ENCODE results near the gene CLHC1.

The CLHC1 gene

GRCh38 chr2:55139305-55139704 is 92.8 kb downstream of the CLHC1 start:
- Histone ChIP-seq H3K9me2 (replicated peaks; ENCODE audit: insufficient read depth, low read length) (no peaks in the 10 kb centered on the region), H4K20me1 (ENCODE audit: insufficient read depth, low read length) (no peaks in the 10 kb centered on the region), H3K4me1 (ENCODE audit: low read length) (peaks cover 2% of the 10 kb centered on the region), H2AFZ (ENCODE audit: low read length) (no peak overlapping the region), H3K36me3 (replicated peaks; ENCODE audit: insufficient read depth, low read length) (no peaks in the 10 kb centered on the region), H3K79me2 (ENCODE audit: low read length) (no peaks in the 10 kb centered on the region), H3K27me3 (replicated peaks; ENCODE audit: insufficient read depth, low read length) (no peaks in the 10 kb centered on the region), H3K4me3 (ENCODE audit: low read length) (no peak overlapping the region), H3K27ac (ENCODE audit: low read length) (no peak overlapping the region), H3F3A (ENCODE audit: insufficient read depth, low read length) (no peaks in the 10 kb centered on the region), H3K4me2 (ENCODE audit: low read depth, low read length) (no peak overlapping the region), H3K9ac (ENCODE audit: low read length) (no peak overlapping the region), H3K9me3 (replicated peaks; ENCODE audit: insufficient read depth, low read length) (no peaks in the 10 kb centered on the region)
- TF ChIP-seq EZH2phosphoT487 (IDR thresholded peaks at IDR 0.05; ENCODE audit: low read length) (no peak), EZH2 (optimal IDR thresholded peaks at IDR 0.05; ENCODE audit: low read depth, low read length) (no peak), CTCF (IDR thresholded peaks at IDR 0.05; ENCODE audit: low read length) (no peak)
- no peak for DNase-seq

GRCh38 chr2:55138882-55139229 is 93.2 kb downstream of the CLHC1 start:
- Histone ChIP-seq H3K27me3 (replicated peaks; ENCODE audit: insufficient read depth, low read length) (no peaks in the 10 kb centered on the region), H3K9me3 (replicated peaks; ENCODE audit: insufficient read depth, low read length) (no peaks in the 10 kb centered on the region), H3K4me1 (ENCODE audit: low read length) (peaks cover 5% of the 10 kb centered on the region), H3K27ac (ENCODE audit: low read length) (no peak overlapping the region), H3K4me3 (ENCODE audit: low read length) (no peak overlapping the region), H3K4me2 (ENCODE audit: low read depth, low read length) (no peak overlapping the region), H3K9ac (ENCODE audit: low read length) (no peak overlapping the region), H3K79me2 (ENCODE audit: low read length) (no peaks in the 10 kb centered on the region), H3K36me3 (replicated peaks; ENCODE audit: insufficient read depth, low read length) (no peaks in the 10 kb centered on the region), H3K9me2 (replicated peaks; ENCODE audit: insufficient read depth, low read length) (no peaks in the 10 kb centered on the region), H4K20me1 (ENCODE audit: insufficient read depth, low read length) (no peaks in the 10 kb centered on the region), H3F3A (ENCODE audit: insufficient read depth, low read length) (no peaks in the 10 kb centered on the region), H2AFZ (ENCODE audit: low read length) (no peak overlapping the region)
- TF ChIP-seq EZH2 (optimal IDR thresholded peaks at IDR 0.05; ENCODE audit: low read depth, low read length) (no peak), EZH2phosphoT487 (IDR thresholded peaks at IDR 0.05; ENCODE audit: low read length) (no peak), CTCF (IDR thresholded peaks at IDR 0.05; ENCODE audit: low read length) (no peak)
- DNase-seq = no peak

GRCh38 chr2:55138014-55138881 is 93.8 kb downstream of the CLHC1 start:
- Histone ChIP-seq H3K79me2 (ENCODE audit: low read length) (no peaks in the 10 kb centered on the region), H3K4me2 (ENCODE audit: low read depth, low read length) (no peak overlapping the region), H3K9ac (ENCODE audit: low read length) (no peak overlapping the region), H3K4me3 (ENCODE audit: low read length) (no peak overlapping the region), H3F3A (ENCODE audit: insufficient read depth, low read length) (peaks cover 4% of the 10 kb centered on the region; the same call in 1 of the 2 replicates), H3K36me3 (replicated peaks; ENCODE audit: insufficient read depth, low read length) (no peaks in the 10 kb centered on the region), H3K4me1 (ENCODE audit: low read length) (peaks cover 8% of the 10 kb centered on the region), H2AFZ (ENCODE audit: low read length) (no peak overlapping the region), H4K20me1 (ENCODE audit: insufficient read depth, low read length) (no peaks in the 10 kb centered on the region), H3K9me2 (replicated peaks; ENCODE audit: insufficient read depth, low read length) (no peaks in the 10 kb centered on the region), H3K27ac (ENCODE audit: low read length) (no peak overlapping the region), H3K27me3 (replicated peaks; ENCODE audit: insufficient read depth, low read length) (no peaks in the 10 kb centered on the region), H3K9me3 (replicated peaks; ENCODE audit: insufficient read depth, low read length) (no peaks in the 10 kb centered on the region)
- TF ChIP-seq EZH2phosphoT487 (IDR thresholded peaks at IDR 0.05; ENCODE audit: low read length) = no peak
- TF ChIP-seq CTCF (IDR thresholded peaks at IDR 0.05; ENCODE audit: low read length) = no peak
- no peak for TF ChIP-seq EZH2 (optimal IDR thresholded peaks at IDR 0.05; ENCODE audit: low read depth, low read length)
- DNase-seq = no peak
